ENCODE data around the gene AGAP2. TPM values are rescaled to one million over a fixed set of nuclear protein-coding genes. Genes with fewer than 3 reads are reported as not detected.

The AGAP2 gene
- total RNA-seq, 1 experiment from 2014 or later = 5.3 TPM

- H2BK5ac ChIP-seq (ENCODE audit: insufficient read length, low read length) = no peak within 1 kb of the TSS
- no peak within 1 kb of the TSS for H3K27ac ChIP-seq (ENCODE audit: insufficient read length, low read depth, low read length)
- Mint-ChIP-seq H3K9me3 (peaks cover 0 to 2% of the 10 kb centered on the region in 2 experiments; a peak in 2 of 5 replicates), H3K4me1 (peaks cover 43 to 44% of the 10 kb centered on the region in 2 experiments), H3K36me3 (ENCODE audit: insufficient read depth in 1 of 3, low read depth in 3 of 3) (peaks cover 35 to 49% (median 45%) of the 10 kb centered on the region in 3 experiments), H3K27ac (peak within 1 kb of the TSS; percentile 82 to 100 (median 98)), H3K4me3 (peak within 1 kb of the TSS; percentile 96 to 98), H3K27me3 (ENCODE audit: low read depth) (peaks cover 18% of the 10 kb centered on the region)
- H3K23ac ChIP-seq (ENCODE audit: insufficient read length, low read depth, low read length) = no peak within 1 kb of the TSS
- H3K4me2 ChIP-seq (ENCODE audit: insufficient read depth, insufficient read length, low read length) = peak within 1 kb of the TSS; percentile 83
- no peak within 1 kb of the TSS for H2BK15ac ChIP-seq (ENCODE audit: low read depth, low read length)
- peak within 1 kb of the TSS; percentile 44 for H4K5ac ChIP-seq (ENCODE audit: insufficient read length, low read depth, low read length)
- no peak within 1 kb of the TSS for H4K8ac ChIP-seq (replicated peaks; ENCODE audit: insufficient read length, low read depth, low read length)
- peak; percentile 100 for DNase-seq
- WGBS (ENCODE audit: extremely low coverage, insufficient read length, low lambda C conversion rate) = no CpG with 5 or more reads among the region's 58 CpGs
- peaks cover 11% of the 10 kb centered on the region for H3K27me3 ChIP-seq (ENCODE audit: insufficient read depth, low read length)
- H3T11ph ChIP-seq (ENCODE audit: low read length) = no peak within 1 kb of the TSS
- no peak within 1 kb of the TSS for H3K56ac ChIP-seq (ENCODE audit: insufficient read length, low read depth, low read length)
- peak within 1 kb of the TSS; percentile 87 for H3K14ac ChIP-seq (ENCODE audit: insufficient read depth, low read length)
- peaks cover 17% of the 10 kb centered on the region for H3K23me2 ChIP-seq (ENCODE audit: insufficient read length, low read depth, low read length, poor library complexity, severe bottlenecking)
- H3K9me3 ChIP-seq (ENCODE audit: control insufficient read depth, low read depth, low read length) = no peaks in the 10 kb centered on the region
- H3K18ac ChIP-seq (ENCODE audit: insufficient read length, low read depth, low read length) = peak within 1 kb of the TSS; percentile 50
- no peak within 1 kb of the TSS for H3K4ac ChIP-seq (ENCODE audit: low read depth, low read length)
- peak within 1 kb of the TSS; percentile 94 for H3K9ac ChIP-seq (ENCODE audit: extremely low read depth, insufficient read length, low read length)
- peaks cover 13% of the 10 kb centered on the region; the same call in 1 of the 2 replicates for H3K79me2 ChIP-seq (ENCODE audit: insufficient read depth, low read length)
- peak within 1 kb of the TSS; percentile 52 for H2AK5ac ChIP-seq (ENCODE audit: insufficient read length, low read length)
- H4K20me1 ChIP-seq (ENCODE audit: control insufficient read depth, insufficient read depth, insufficient read length) = no peaks in the 10 kb centered on the region
- H2BK12ac ChIP-seq (ENCODE audit: insufficient read length, low read depth, low read length) = no peak within 1 kb of the TSS
- no peak within 1 kb of the TSS for H4K91ac ChIP-seq (ENCODE audit: insufficient read length, low read depth, low read length)
- no peak within 1 kb of the TSS for H2BK120ac ChIP-seq (ENCODE audit: low read depth, low read length, poor library complexity, severe bottlenecking)
- TF ChIP-seq, protein P1, sequence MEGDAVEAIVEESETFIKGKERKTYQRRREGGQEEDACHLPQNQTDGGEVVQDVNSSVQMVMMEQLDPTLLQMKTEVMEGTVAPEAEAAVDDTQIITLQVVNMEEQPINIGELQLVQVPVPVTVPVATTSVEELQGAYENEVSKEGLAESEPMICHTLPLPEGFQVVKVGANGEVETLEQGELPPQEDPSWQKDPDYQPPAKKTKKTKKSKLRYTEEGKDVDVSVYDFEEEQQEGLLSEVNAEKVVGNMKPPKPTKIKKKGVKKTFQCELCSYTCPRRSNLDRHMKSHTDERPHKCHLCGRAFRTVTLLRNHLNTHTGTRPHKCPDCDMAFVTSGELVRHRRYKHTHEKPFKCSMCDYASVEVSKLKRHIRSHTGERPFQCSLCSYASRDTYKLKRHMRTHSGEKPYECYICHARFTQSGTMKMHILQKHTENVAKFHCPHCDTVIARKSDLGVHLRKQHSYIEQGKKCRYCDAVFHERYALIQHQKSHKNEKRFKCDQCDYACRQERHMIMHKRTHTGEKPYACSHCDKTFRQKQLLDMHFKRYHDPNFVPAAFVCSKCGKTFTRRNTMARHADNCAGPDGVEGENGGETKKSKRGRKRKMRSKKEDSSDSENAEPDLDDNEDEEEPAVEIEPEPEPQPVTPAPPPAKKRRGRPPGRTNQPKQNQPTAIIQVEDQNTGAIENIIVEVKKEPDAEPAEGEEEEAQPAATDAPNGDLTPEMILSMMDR (conservative IDR thresholded peaks at IDR 0.05) = no peak
- H2AFZ ChIP-seq (ENCODE audit: low read length) = no peak within 1 kb of the TSS
- no peaks in the 10 kb centered on the region for H3K79me1 ChIP-seq (ENCODE audit: insufficient read depth, low read depth, low read length, poor library complexity, severe bottlenecking)
- no peak within 1 kb of the TSS for H2BK20ac ChIP-seq (ENCODE audit: low read depth, low read length, poor library complexity, severe bottlenecking)
- 0 out of 2 replicates have a peak, but pooled peaks cover 7% of the 10 kb centered on the region for H3K4me1 ChIP-seq (ENCODE audit: insufficient read depth, low read length)
Observed at GRCh38 chr12:57751788-57752667, 13.5 kb upstream of the AGAP2 start, which contains the start of gene CDK4. Gene CDK4 (minus strand): TSS chr12:57752310. CDS start chr12:57751717, 593 bp downstream.

Data from H9 (cell line).